HG03354 (cell line): ENCODE data around the gene NCKAP5L.

Source experiments
- ATAC-seq: cut with Tn5 transposase; IDR thresholded peaks from one replicate; pipeline ENCODE4 v1.9.1; 2021; ENCODE audit warnings: mild to moderate bottlenecking; ENCODE audit not compliant: unreplicated experiment, poor library complexity, severe bottlenecking

Gene NCKAP5L

DNA sequence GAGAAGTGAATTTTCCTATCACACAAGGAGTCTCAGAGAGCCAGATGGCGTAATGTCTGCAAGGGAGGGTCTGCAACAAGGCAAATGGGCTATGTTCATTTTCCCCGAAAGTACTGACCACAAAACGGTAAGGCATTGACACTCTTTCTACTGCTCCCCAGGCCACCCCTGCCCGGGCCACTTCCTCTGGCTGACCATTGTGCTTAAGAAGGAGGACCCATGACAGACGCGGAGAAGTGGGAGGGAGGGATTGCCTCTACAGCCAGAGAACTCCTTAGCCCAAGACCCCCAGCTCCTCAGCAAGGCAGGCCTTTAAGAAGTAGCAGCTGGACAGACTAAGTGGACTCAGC is 1.2 kb downstream of the NCKAP5L start:
- ATAC-seq = no peak

DNA sequence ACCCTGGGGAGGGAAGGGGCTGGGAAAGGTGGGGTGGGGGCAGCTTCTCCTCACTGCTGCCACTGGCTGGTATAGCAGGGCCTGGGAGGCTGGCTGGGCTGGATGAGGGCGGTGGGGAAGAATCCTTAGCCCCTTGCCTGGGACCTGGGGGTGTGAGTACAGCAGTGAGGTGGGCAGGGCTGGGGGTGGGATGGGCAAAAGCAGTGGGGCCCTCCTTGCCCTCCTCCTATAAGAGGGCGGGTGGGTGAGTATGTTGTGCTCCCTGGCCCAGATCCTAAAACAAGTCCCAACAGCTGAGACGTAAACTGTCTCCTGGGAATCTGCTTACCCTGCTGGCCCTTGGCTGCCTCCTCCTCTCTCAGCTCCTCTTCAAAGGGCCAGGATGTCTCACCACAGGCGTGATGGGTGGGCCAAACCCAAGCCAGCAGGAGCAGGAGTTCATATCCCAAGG is 2.2 kb downstream of the NCKAP5L start:
- no peak for ATAC-seq

DNA sequence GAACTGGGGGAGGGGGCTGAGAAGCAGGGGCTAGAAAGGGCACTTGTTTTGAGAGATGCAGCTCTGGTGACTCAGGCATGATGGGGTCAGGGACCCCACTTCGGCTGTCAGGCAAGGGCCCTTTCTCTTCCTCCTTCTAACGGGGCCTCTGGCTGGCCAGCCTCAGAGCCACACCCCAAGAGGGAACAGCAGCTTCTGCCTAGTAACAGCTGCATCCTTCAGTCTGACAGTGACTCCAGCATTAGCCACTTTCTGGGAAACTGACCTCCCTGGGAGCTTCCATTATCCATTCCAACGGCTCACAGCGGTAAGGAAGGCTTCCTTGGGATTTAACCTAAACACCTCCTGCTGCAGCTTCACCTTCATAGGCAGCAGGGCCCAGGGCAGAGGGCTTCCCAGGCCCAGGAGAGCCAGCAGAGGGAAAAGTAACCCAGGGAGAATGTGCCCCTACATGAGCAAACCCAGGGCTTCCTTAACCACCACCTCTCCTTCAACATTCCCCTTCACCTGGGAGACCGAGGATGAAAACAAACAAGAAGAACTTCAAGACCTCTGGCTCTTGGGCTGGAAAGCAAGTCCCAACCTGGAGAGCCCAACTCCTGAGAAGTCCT is 2.7 kb downstream of the NCKAP5L start:
- ATAC-seq = no peak

DNA sequence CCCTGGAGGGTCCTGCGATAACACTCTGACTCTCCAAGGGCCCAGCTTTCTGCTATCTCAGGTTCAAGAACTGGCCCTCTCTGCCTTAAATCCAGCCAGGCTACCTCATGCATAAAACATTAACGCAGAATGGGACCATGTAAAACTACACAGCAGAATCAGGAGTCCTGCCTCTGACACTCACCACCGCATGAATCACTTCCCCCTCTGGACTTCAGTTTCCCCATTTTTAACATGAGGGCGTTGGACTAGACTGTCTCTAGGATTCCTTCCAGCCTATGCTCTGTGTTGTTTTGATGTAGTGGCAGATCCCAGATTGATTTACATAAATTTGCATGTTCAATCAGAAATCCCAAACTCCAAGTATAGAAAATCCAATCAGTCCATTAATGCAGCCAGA is 3.3 kb downstream of the NCKAP5L start:
- ATAC-seq = no peak

GRCh38 chr12:49824416-49824815 is 3.8 kb downstream of the NCKAP5L start:
- ATAC-seq = no peak

GRCh38 chr12:49823951-49824350 is 4.3 kb downstream of the NCKAP5L start:
- no peak for ATAC-seq

DNA sequence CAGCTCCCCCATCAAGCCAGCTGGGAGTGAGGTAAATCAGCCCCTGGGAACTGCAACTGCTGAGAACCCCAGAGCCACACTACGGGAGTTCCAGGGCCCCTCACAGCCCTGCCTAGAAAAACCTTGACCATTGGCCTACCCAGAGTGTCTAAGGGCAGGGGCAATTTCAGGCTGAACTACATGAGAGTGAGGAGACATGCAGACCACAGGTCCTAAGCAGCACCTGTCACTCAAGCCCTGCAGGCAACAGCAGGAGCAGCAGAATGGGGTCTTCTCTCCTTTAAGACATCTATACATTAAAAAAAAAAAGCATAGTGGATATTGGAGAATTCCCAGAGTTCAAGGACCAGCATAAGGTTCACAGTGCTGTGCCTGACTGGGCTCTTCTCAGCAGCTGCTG is 4.9 kb downstream of the NCKAP5L start:
- ATAC-seq = no peak

GRCh38 chr12:49821373-49822287 is 6.6 kb downstream of the NCKAP5L start:
- ATAC-seq = no peak

GRCh38 chr12:49819786-49820185 is 8.4 kb downstream of the NCKAP5L start:
- no peak for ATAC-seq

- ATAC-seq = no peak
These were observed 9.8 kb downstream of the NCKAP5L start for GRCh38 chr12:49818241-49818895.

DNA sequence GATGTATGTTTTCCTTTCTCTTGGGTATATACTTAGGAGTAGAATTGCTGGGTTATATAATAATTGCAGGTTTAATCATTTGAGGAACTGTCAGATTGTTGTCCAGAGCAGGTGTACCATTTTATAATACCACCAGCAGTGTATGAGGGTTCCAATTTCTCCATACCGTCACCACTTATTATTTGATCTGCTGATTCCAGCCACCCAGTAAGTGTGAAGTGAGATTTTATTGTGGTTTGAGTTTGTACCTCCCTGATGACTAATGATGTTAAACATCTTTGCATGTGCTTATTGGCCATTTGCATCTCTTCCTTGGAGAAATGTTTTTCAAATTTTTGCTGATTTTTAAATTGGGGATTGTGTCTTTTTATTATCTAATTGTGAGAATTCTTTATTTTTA is 15.1 kb downstream of the NCKAP5L start:
- no peak for ATAC-seq

DNA sequence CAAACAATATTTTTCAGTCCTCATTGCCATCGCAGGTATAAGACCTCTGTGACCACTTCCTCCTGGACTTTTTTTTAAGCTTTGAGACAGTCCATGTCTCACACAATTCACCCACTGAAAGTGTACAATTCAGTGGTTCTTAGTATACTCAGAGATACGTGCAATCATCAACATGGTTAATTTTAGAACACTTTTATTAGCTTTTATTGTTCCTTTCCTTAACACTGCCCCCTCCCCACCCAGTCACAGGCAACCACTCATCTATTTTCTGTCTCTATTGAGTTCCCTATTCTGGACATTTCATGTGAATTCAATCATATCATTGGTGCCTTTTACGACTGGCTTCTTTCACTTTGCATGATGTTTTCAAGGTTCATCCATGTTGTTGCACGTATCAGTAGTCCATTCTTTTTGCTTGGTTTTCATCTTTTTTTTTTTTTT is 16.2 kb downstream of the NCKAP5L start:
- ATAC-seq = no peak

DNA sequence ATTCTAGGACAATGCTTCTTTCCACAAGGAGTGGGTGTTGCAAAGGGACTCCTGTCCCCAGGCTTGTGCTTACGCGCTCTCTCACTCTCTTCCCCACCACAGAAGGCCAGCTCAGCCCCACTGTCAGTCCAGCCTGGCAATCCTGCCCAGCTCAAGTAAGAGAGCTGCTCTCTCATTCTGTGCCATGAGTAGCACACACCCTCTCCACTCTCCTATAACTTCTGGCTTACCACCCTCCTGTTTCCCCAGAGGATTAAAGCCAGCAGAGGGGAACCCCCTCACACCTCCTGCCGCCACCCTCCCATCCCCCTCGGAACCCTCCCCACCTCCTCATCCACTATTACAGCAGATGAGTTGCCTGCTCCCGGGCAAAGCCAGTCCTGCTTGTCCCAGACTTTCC is 17.1 kb downstream of the NCKAP5L start:
- no peak for ATAC-seq

GRCh38 chr12:49809906-49810389 is 18.3 kb downstream of the NCKAP5L start:
- ATAC-seq = no peak

DNA sequence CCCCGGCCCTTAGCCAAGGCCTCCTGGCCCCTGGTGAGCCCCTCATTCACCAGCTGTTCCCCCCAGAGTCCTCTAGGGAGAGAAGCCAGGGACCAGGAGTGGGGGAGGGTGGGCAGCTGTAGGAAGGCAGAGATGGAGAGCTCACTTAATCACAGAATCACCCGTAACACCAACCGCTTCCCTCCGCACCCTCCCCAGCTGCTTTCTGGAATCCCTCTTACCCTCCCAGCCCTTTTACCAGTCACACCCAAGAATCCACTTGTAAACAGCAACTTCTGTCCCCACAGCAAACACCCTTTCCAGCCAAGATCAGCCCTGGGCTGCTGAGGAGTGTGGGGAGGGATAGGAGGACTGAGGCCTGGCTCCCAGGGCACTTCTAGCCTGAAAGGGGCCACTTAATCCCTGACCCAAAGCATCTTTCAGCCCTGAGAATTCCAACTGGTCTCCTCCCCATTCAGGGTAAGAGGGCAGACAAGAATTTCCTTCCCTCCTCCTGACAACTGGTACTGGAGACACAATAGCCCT is 18.8 kb downstream of the NCKAP5L start:
- ATAC-seq = no peak

- ATAC-seq = no peak
These were observed 19.4 kb downstream of the NCKAP5L start for GRCh38 chr12:49808686-49809380.

DNA sequence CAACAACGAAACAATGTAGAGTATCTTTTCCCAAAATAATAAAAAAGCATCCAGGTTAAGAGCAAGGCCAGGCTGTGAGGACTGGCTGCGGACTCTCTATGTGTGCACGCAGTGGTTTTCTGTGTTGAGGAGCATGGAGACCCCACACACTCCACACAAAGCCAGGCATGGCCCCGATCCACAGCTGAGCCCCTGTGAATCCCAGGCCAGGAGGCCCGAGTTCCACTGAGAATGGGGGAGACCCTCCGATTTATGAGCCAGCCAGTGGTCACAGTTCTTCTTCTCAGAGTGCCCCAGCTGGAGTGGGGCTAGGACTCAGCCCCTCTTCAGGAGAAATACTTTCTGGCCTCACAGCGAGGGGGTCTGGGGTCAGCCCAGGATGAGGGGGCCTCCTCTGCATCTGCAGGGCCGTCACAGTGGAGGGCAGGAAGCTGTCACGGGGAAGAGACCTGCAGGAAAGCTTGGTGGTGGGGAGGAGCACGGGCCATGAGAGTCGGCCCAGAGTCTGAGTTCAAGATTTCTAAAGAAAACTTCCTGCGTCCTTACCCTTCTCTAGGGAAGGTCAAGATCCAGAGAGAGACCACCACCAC is 20.1 kb downstream of the NCKAP5L start:
- no peak for ATAC-seq

- ATAC-seq = no peak
These were observed 21.3 kb downstream of the NCKAP5L start for GRCh38 chr12:49806877-49807276.

GRCh38 chr12:49806321-49806813 is 21.8 kb downstream of the NCKAP5L start:
- no peak for ATAC-seq
